Muscle layer of colon (tissue), 2 donors: Measurements from ENCODE around the gene HNMT.

Experiments used
- H3K27ac ChIP-seq: one replicate; pipeline ENCODE4 v1.7.0; 2013; ENCODE audit warnings: low read depth, mild to moderate bottlenecking, low read length, moderate library complexity
- H3K27me3 ChIP-seq, 2 donors: one replicate each; pipeline ENCODE4 v1.7.0; 2013; ENCODE audit warnings: low read length in 2 of 2, mild to moderate bottlenecking in 2 of 2; ENCODE audit not compliant: insufficient read depth in 2 of 2, control insufficient read depth in 1 of 2
- H3K36me3 ChIP-seq: one replicate; pipeline ENCODE4 v1.7.0; 2013; ENCODE audit warnings: mild to moderate bottlenecking, low read length; ENCODE audit not compliant: insufficient read depth
- H3K4me1 ChIP-seq: one replicate; pipeline ENCODE4 v1.7.0; 2013; ENCODE audit warnings: mild to moderate bottlenecking, low read length; ENCODE audit not compliant: insufficient read depth
- H3K4me3 ChIP-seq, 2 donors: one replicate each; pipeline ENCODE4 v1.7.0; 2013; ENCODE audit warnings: low read length in 2 of 2, low read depth in 1 of 2, mild to moderate bottlenecking in 1 of 2, moderate library complexity in 1 of 2
- H3K9ac ChIP-seq: one replicate; pipeline ENCODE4 v1.7.0; 2013; ENCODE audit warnings: low read length
- H3K9me3 ChIP-seq: one replicate; pipeline ENCODE4 v1.7.0; 2013; ENCODE audit warnings: mild to moderate bottlenecking, low read length
- donor health status: abdominal sarcoma.
- donor health status: Adenocarcinoma of cecum.

HNMT gene

GRCh38 chr2:137947728-137948336 is 16.4 kb upstream of the HNMT start:
- Histone ChIP-seq H3K27me3 (no peaks in the 10 kb centered on the region), H3K27ac (no peak overlapping the region), H3K36me3 (no peaks in the 10 kb centered on the region), H3K9ac (no peak overlapping the region), H3K4me3 (no peak overlapping the region), H3K4me1 (no peaks in the 10 kb centered on the region), H3K9me3 (no peaks in the 10 kb centered on the region)

- H3K27ac ChIP-seq, result no peak overlapping the region
- H3K4me1 ChIP-seq, result no peaks in the 10 kb centered on the region
Measured at GRCh38 chr2:137948894-137949293, 15.4 kb upstream of the HNMT start.

GRCh38 chr2:137950238-137950637 is 14.0 kb upstream of the HNMT start:
- H3K4me3 ChIP-seq, result no peak overlapping the region
- H3K4me1 ChIP-seq, result no peaks in the 10 kb centered on the region
- H3K27me3 ChIP-seq, result no peaks in the 10 kb centered on the region
- H3K36me3 ChIP-seq, result no peaks in the 10 kb centered on the region
- H3K9me3 ChIP-seq, result no peaks in the 10 kb centered on the region
- no peak overlapping the region for H3K9ac ChIP-seq
- no peak overlapping the region for H3K27ac ChIP-seq

More at GRCh38 chr2:137948894-137949293, 15.4 kb upstream of the HNMT start:
- Histone ChIP-seq H3K9me3 (no peaks in the 10 kb centered on the region), H3K9ac (no peak overlapping the region), H3K4me3 (no peak overlapping the region), H3K36me3 (no peaks in the 10 kb centered on the region), H3K27me3 (no peaks in the 10 kb centered on the region)

DNA sequence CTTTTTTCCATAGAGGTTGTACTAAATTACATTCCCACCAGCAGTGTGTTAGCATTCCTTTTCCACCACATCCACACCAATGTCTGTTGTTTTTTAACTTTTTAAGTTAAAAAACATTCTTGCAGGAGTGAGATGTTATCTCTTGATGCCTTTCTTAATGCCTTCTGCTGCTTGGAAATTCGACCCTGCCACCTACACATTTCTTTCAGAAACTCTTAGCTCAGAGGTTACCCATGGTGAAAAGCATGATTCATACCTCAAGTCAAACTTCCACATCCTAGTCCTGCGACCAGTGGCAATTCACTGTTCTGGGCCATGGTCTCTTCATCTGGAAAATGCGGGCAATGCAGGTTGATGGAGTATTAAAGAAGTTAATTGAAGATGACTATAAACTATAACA is 12.7 kb upstream of the HNMT start:
- no peaks in the 10 kb centered on the region for H3K27me3 ChIP-seq
- H3K36me3 ChIP-seq, result no peaks in the 10 kb centered on the region
- no peaks in the 10 kb centered on the region for H3K9me3 ChIP-seq
- H3K27ac ChIP-seq, result no peak overlapping the region
- no peaks in the 10 kb centered on the region for H3K4me1 ChIP-seq
- H3K9ac ChIP-seq, result no peak overlapping the region
- no peak overlapping the region for H3K4me3 ChIP-seq

GRCh38 chr2:137952586-137953129 is 11.6 kb upstream of the HNMT start:
- Histone ChIP-seq H3K9ac (no peak overlapping the region), H3K27ac (no peak overlapping the region), H3K4me1 (no peaks in the 10 kb centered on the region), H3K4me3 (peak overlapping the region in 1 of 2 donors; percentile 58), H3K36me3 (no peaks in the 10 kb centered on the region), H3K27me3 (no peaks in the 10 kb centered on the region), H3K9me3 (no peaks in the 10 kb centered on the region)

DNA sequence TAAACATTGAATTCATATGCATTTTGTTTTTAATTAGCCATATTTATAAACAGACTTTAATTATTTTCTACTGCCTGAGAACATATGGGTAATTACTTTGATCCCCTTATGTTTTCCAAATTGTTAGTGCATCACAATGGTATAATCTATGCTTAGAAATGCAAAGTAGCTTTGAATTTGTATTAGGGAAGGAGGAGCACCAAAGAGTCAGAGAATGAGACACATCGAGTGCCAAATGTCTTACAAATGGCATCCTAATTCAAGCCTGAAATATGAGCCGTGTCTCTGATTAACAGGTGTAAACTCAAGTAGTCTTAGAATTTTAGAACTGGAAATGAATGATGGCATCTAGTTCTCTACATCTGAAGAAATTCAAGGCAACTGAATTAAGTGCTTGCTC is 8.7 kb upstream of the HNMT start:
- no peaks in the 10 kb centered on the region for H3K4me1 ChIP-seq
- H3K27me3 ChIP-seq, result no peaks in the 10 kb centered on the region
- H3K9me3 ChIP-seq, result no peaks in the 10 kb centered on the region
- no peak overlapping the region for H3K27ac ChIP-seq
- no peak overlapping the region for H3K4me3 ChIP-seq
- H3K36me3 ChIP-seq, result no peaks in the 10 kb centered on the region
- H3K9ac ChIP-seq, result no peak overlapping the region

DNA sequence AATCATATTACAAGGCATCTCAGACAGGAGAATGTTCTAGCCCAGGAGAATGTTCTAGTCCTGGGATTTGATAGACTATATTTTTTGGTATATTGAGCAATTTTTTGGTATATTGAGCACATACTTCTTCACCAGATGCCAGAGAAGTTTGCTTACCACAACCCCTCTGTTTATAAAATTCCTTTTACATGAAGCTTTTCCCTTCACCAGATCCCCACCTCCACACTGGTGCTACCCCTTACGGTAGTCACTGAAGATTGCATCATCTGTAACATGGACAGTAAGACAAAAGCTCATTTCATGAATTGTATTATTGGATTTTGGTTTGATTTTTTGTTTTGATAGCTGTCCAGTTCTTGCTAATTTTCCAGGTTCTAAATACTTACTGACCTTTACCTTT is 7.2 kb upstream of the HNMT start:
- Histone ChIP-seq H3K9ac (no peak overlapping the region), H3K27ac (no peak overlapping the region), H3K4me1 (no peaks in the 10 kb centered on the region), H3K4me3 (no peak overlapping the region), H3K27me3 (no peaks in the 10 kb centered on the region), H3K9me3 (no peaks in the 10 kb centered on the region), H3K36me3 (no peaks in the 10 kb centered on the region)

DNA sequence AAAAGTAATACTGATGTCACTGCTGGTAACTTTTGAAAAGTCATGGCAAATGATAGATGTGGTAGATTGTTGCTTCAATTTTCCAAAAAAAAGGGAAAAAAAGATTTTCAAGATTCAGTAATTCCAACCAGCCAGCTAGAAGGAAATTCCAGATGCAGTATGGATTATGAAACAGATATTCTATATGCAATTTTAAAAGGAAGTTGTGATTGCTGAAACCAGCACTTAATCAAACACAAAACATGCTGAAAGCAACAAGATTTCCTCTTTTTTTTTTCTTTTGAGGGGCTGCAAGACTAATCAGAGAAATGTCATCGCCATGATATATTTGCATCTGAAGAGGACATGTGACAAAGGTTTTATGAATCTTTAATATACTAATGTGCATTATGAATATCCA is 5.1 kb upstream of the HNMT start:
- Histone ChIP-seq H3K9me3 (no peaks in the 10 kb centered on the region), H3K4me3 (no peak overlapping the region), H3K9ac (no peak overlapping the region), H3K27ac (no peak overlapping the region), H3K36me3 (no peaks in the 10 kb centered on the region), H3K4me1 (peaks cover 13% of the 10 kb centered on the region), H3K27me3 (no peaks in the 10 kb centered on the region)

DNA sequence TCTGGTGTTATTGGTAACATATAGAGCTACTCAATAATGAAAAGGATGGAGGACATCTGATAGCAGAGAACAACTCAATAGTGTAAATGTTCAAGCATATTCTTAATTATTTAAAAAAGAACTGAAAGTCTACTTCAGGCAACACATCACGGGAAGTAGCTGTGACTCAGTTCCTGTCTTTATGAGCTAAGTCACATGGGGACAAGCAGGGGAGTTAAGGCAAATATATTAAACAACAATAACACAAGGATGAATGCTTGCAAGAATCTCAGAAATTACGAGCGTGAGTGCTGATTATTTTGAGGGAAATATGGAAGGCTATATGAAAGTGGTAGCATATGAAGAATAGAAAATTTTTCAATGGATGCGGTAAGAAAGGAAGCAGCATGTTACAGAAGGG is 4.0 kb upstream of the HNMT start:
- Histone ChIP-seq H3K4me1 (peaks cover 13% of the 10 kb centered on the region), H3K27ac (no peak overlapping the region), H3K9ac (no peak overlapping the region), H3K4me3 (no peak overlapping the region), H3K9me3 (no peaks in the 10 kb centered on the region), H3K36me3 (no peaks in the 10 kb centered on the region), H3K27me3 (no peaks in the 10 kb centered on the region)

- H3K9me3 ChIP-seq, result no peaks in the 10 kb centered on the region
- H3K4me3 ChIP-seq, result no peak overlapping the region
- no peaks in the 10 kb centered on the region for H3K36me3 ChIP-seq
- H3K27ac ChIP-seq, result no peak overlapping the region
- H3K9ac ChIP-seq, result no peak overlapping the region
- H3K4me1 ChIP-seq, result peaks cover 13% of the 10 kb centered on the region
- no peaks in the 10 kb centered on the region for H3K27me3 ChIP-seq
Measured at GRCh38 chr2:137961602-137962001, 2.7 kb upstream of the HNMT start.

GRCh38 chr2:137963535-137964065 is 673 bp upstream of the HNMT start:
- Histone ChIP-seq H3K4me1 (peaks cover 14% of the 10 kb centered on the region), H3K27ac (peak overlapping the region; percentile 88), H3K9me3 (no peaks in the 10 kb centered on the region), H3K4me3 (peak overlapping the region; percentile 71 to 74), H3K9ac (peak overlapping the region; percentile 37), H3K27me3 (no peaks in the 10 kb centered on the region), H3K36me3 (no peaks in the 10 kb centered on the region)

GRCh38 chr2:137964859-137965459 is 686 bp downstream of the HNMT start:
- no peaks in the 10 kb centered on the region for H3K9me3 ChIP-seq
- H3K9ac ChIP-seq, result peak overlapping the region; percentile 37
- H3K4me3 ChIP-seq, result peak overlapping the region; percentile 71 to 74
- H3K4me1 ChIP-seq, result peaks cover 27% of the 10 kb centered on the region
- H3K27ac ChIP-seq, result peak overlapping the region; percentile 88
- H3K36me3 ChIP-seq, result no peaks in the 10 kb centered on the region
- H3K27me3 ChIP-seq, result no peaks in the 10 kb centered on the region
